Upper lobe of left lung (tissue), 6 donors: Measurements from ENCODE around the gene TRHDE. TPM values are rescaled to one million over a fixed set of nuclear protein-coding genes. Genes with fewer than 3 reads are reported as not detected.

ENCODE experiments used
- ATAC-seq, 2 donors: fragments of 200-7000 bp; cut with Tn5 transposase; one replicate each; pipeline ENCODE4 v1.9.1; 2022; ENCODE audit warnings: mild to moderate bottlenecking in 2 of 2, moderate library complexity in 2 of 2; ENCODE audit not compliant: low FRiP score in 2 of 2
- DNase-seq, 2 donors: peaks; one replicate each; pipeline ENCODE4 v3.0.0-alpha.2; 2019 to 2020
- H3K27ac ChIP-seq, 4 donors: fragments of 200-600 bp; sonication (generic); one replicate each; pipeline ENCODE4 v1.5.1; 2016 to 2019
- H3K27me3 ChIP-seq, 4 donors: fragments of 200-600 bp; sonication (generic); one replicate each; pipeline ENCODE4 v1.5.1; 2017 to 2019
- H3K36me3 ChIP-seq, 4 donors: fragments of 200-600 bp; sonication (generic); one replicate each; pipeline ENCODE4 v1.5.1; 2016 to 2019
- H3K4me1 ChIP-seq, 4 donors: fragments of 200-600 bp; sonication (generic); one replicate each; pipeline ENCODE4 v1.5.1; 2018 to 2019
- H3K4me3 ChIP-seq, 4 donors: fragments of 200-600 bp; sonication (generic); one replicate each; pipeline ENCODE4 v1.5.1; 2017 to 2019; ENCODE audit warnings: mild to moderate bottlenecking in 2 of 4, moderate library complexity in 1 of 4
- H3K9me3 ChIP-seq, 4 donors: fragments of 200-600 bp; sonication (generic); one replicate each; pipeline ENCODE4 v1.5.1; 2018 to 2019
- CTCF ChIP-seq, 6 experiments: fragments of 450-650 bp in 4 of 6; fragments of 200-600 bp in 2 of 6; sonication (generic) in 2 of 6; IDR thresholded peaks; one replicate each; pipeline ENCODE4 v1.5.1; 2016 to 2019; ENCODE audit warnings: antibody characterized with exemption in 6 of 6
- EP300 ChIP-seq, 4 donors: sonication (generic); formaldehyde crosslinking; IDR thresholded peaks; one replicate each; pipeline ENCODE4 v1.5.1; 2017; ENCODE audit warnings: antibody characterized with exemption in 4 of 4, control low read depth in 2 of 4
- POLR2A ChIP-seq, 4 donors: fragments of 450-650 bp; IDR thresholded peaks; one replicate each; pipeline ENCODE4 v1.5.1; 2016 to 2017; ENCODE audit warnings: antibody characterized with exemption in 4 of 4, mild to moderate bottlenecking in 2 of 4
- POLR2AphosphoS5 ChIP-seq, 2 donors: sonication (generic); formaldehyde crosslinking; IDR thresholded peaks; one replicate each; pipeline ENCODE4 v1.5.1; 2017; ENCODE audit warnings: antibody characterized with exemption in 2 of 2
- WGBS, 2 donors: methylation state at CpG; one replicate each; pipeline ENCODE4 v1.1.5; 2017 to 2018; 5-methylcytosine and 5-hydroxymethylcytosine counted together
- total RNA-seq, 6 donors: library from RNA; depleted of rRNA in 4 of 6; stranded (reverse); fragments of >200 nt in 4 of 6; gene quantifications; one replicate each; pipeline versions ENCODE4 v1.1.0 to v1.2.1, GENCODE V29; 2016 to 2021
- donor health status: DM: no; HTN: no; CAD: no; lungs with moderate emphysema.
- donor health status: DM: no; HTN: yes; CAD: no; lungs with severe emphysema.

Gene TRHDE
- total RNA-seq, 6 donors from 2014 or later = 2.9 to 21.0 (median 14.3) TPM

DNA sequence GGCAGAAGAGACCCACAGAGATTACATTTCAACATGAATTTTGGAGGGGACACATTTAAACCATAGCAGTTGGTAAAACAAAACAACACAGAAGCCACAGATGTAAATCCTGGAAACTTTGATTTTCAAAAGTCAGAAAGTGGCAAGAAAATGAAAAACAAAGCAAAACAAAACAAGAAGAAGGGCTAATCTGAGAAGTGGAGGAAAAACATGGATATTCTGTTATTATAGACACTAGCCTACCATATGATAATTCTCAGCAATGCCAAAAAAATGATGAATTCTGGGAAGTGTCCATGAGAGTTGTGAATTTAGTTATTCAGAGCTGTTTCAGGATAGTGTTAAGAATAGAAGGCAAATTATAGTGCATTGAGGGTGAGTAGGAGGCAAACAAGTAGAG lies 192.3 kb downstream of the TRHDE start:
- H3K27ac ChIP-seq = no peak overlapping the region
- TF ChIP-seq CTCF (IDR thresholded peaks at IDR 0.05) (no peak), POLR2AphosphoS5 (IDR thresholded peaks at IDR 0.05) (no peak), POLR2A (IDR thresholded peaks at IDR 0.05) (no peak), EP300 (IDR thresholded peaks at IDR 0.05) (no peak)
- ATAC-seq (no peak), DNase-seq (no peak)
- no peaks in the 10 kb centered on the region for H3K27me3 ChIP-seq
- H3K4me3 ChIP-seq = no peak overlapping the region
- H3K4me1 ChIP-seq = no peaks in the 10 kb centered on the region
- H3K9me3 ChIP-seq = no peaks in the 10 kb centered on the region
- no peaks in the 10 kb centered on the region for H3K36me3 ChIP-seq

DNA sequence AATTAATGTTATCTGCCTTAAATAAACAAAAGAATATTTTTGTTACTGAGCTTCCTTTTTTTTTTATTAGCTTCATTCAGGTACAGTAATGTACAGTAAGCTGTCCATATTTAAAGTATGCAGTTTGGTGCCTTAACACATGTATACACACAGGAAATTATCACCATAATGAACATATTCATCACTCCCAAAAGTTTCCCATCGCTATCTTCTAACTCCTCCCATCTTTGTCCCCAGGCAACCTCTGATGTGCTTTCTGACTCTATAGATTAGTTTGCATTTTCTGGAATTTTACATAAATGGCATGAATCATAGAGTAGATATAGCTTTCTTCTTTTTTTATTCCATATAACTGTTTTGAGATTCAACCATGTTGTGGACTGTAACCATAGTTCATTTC lies 193.0 kb downstream of the TRHDE start:
- WGBS, 2 donors = 86 to 92% methylated on average over 1 of the region's 1 CpG
- H3K36me3 ChIP-seq = no peaks in the 10 kb centered on the region
- no peaks in the 10 kb centered on the region for H3K9me3 ChIP-seq
- no peaks in the 10 kb centered on the region for H3K27me3 ChIP-seq
- TF ChIP-seq POLR2A (IDR thresholded peaks at IDR 0.05) = no peak
- no peak for TF ChIP-seq POLR2AphosphoS5 (IDR thresholded peaks at IDR 0.05)
- no peak for TF ChIP-seq CTCF (IDR thresholded peaks at IDR 0.05)
- no peak for TF ChIP-seq EP300 (IDR thresholded peaks at IDR 0.05)
- ATAC-seq (no peak), DNase-seq (no peak)
- no peaks in the 10 kb centered on the region for H3K4me1 ChIP-seq
- no peak overlapping the region for H3K4me3 ChIP-seq
- no peak overlapping the region for H3K27ac ChIP-seq

GRCh38 chr12:72465940-72466630 lies 193.9 kb downstream of the TRHDE start:
- no peak overlapping the region for H3K4me3 ChIP-seq
- 90 to 95% methylated on average over 5 of the region's 5 CpGs for WGBS, 2 donors
- DNase-seq (no peak), ATAC-seq (no peak)
- H3K4me1 ChIP-seq = no peaks in the 10 kb centered on the region
- H3K27me3 ChIP-seq = no peaks in the 10 kb centered on the region
- H3K27ac ChIP-seq = no peak overlapping the region
- no peaks in the 10 kb centered on the region for H3K9me3 ChIP-seq
- H3K36me3 ChIP-seq = no peaks in the 10 kb centered on the region
- no peak for TF ChIP-seq CTCF (IDR thresholded peaks at IDR 0.05)
- no peak for TF ChIP-seq POLR2A (IDR thresholded peaks at IDR 0.05)
- TF ChIP-seq POLR2AphosphoS5 (IDR thresholded peaks at IDR 0.05) = no peak
- no peak for TF ChIP-seq EP300 (IDR thresholded peaks at IDR 0.05)

- 82 to 84% methylated on average over 2 of the region's 2 CpGs for WGBS, 2 donors
- no peak for DNase-seq
- Histone ChIP-seq H3K27ac (no peak overlapping the region), H3K27me3 (no peaks in the 10 kb centered on the region), H3K9me3 (no peaks in the 10 kb centered on the region), H3K4me1 (no peaks in the 10 kb centered on the region), H3K36me3 (no peaks in the 10 kb centered on the region), H3K4me3 (no peak overlapping the region)
- no peak for TF ChIP-seq POLR2AphosphoS5 (IDR thresholded peaks at IDR 0.05)
- TF ChIP-seq EP300 (IDR thresholded peaks at IDR 0.05) = no peak
- no peak for ATAC-seq
Observed at GRCh38 chr12:72467985-72468384, 195.8 kb downstream of the TRHDE start.

GRCh38 chr12:72468505-72468904 lies 196.3 kb downstream of the TRHDE start:
- TF ChIP-seq POLR2A (IDR thresholded peaks at IDR 0.05) = no peak
- no peak for TF ChIP-seq CTCF (IDR thresholded peaks at IDR 0.05)
- no peak for TF ChIP-seq POLR2AphosphoS5 (IDR thresholded peaks at IDR 0.05)
- no peak for TF ChIP-seq EP300 (IDR thresholded peaks at IDR 0.05)

More at GRCh38 chr12:72468505-72468904, 196.3 kb downstream of the TRHDE start:
- Histone ChIP-seq H3K4me1 (no peaks in the 10 kb centered on the region), H3K4me3 (no peak overlapping the region), H3K36me3 (no peaks in the 10 kb centered on the region), H3K27ac (no peak overlapping the region), H3K27me3 (no peaks in the 10 kb centered on the region), H3K9me3 (no peaks in the 10 kb centered on the region)
- DNase-seq = no peak
- WGBS, 2 donors = 82 to 87% methylated on average over 3 of the region's 3 CpGs
- ATAC-seq = no peak
